ENCODE measurements around the gene CSRNP3. TPM values are rescaled to one million over a fixed set of nuclear protein-coding genes. Genes with fewer than 3 reads are reported as not detected.

The CSRNP3 gene
- total and polyA plus RNA-seq, 2 donors (not counting 1 experiment from before 2014, with no cell fraction given): not detected

DNA sequence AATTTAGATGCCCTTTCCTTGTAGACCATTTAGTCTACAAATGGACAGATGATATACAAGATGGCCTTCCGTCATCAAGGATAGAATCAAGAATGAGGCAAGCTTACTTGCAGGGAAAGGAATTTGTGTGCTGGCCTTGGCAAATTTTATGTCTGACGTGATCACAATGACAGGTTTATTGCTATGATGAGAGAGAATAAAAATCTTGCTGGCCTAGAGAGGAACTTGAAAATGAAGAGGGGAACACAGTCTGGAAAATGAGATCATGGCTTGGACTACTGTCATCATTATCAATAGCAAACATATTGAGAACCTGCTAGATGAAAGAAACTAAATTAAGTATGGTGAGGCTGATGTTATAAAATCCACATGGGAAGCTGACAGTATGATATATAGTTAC lies 66.0 kb downstream of the CSRNP3 start:
- Histone ChIP-seq H3K79me2 (ENCODE audit: control insufficient read depth, insufficient read depth, low read length) (no peaks in the 10 kb centered on the region), H3K27ac (ENCODE audit: low read length in 2 of 2) (no peak overlapping the region), H2AFZ (ENCODE audit: insufficient read depth, low read depth, low read length, poor library complexity, severe bottlenecking) (no peak overlapping the region), H3K9ac (ENCODE audit: low read length) (no peak overlapping the region), H4K20me1 (ENCODE audit: control insufficient read depth, insufficient read depth, low read length, poor library complexity, severe bottlenecking) (no peaks in the 10 kb centered on the region), H3K27me3 (replicated peaks in 1 of 4; ENCODE audit: control extremely low read depth in 1 of 4, control insufficient read depth in 3 of 4, insufficient read depth in 4 of 4, low read length in 3 of 4) (peaks cover 0 to 3% (median 0%) of the 10 kb centered on the region in 4 experiments), H3K4me2 (replicated peaks; ENCODE audit: low read depth, low read length, poor library complexity, severe bottlenecking) (no peak overlapping the region), H3K4me3 (ENCODE audit: control extremely low read depth in 1 of 5, extremely low read depth in 1 of 5, insufficient read depth in 1 of 5, low read depth in 2 of 5, low read length in 4 of 5) (no peak overlapping the region), H3K36me3 (replicated peaks in 1 of 2; ENCODE audit: control extremely low read depth in 1 of 2, control insufficient read depth in 1 of 2, extremely low read depth in 1 of 2, insufficient read depth in 2 of 2, low read length in 1 of 2) (no peaks in the 10 kb centered on the region), H3K9me3 (ENCODE audit: control extremely low read depth in 1 of 3, control insufficient read depth in 2 of 3, insufficient read depth in 1 of 3, low read length in 2 of 3) (no peaks in the 10 kb centered on the region), H3K4me1 (ENCODE audit: control insufficient read depth in 2 of 2, insufficient read depth in 2 of 2, low read length in 2 of 2) (peaks cover 0 to 8% of the 10 kb centered on the region in 2 donors)
- ATAC-seq (ENCODE audit: low read depth) (no peak), DNase-seq (no peak)
- intact Hi-C loops (cut with micrococcal nuclease): no loop called here
- Mint-ChIP-seq H3K27me3 (no peaks in the 10 kb centered on the region), H3K9me3 (ENCODE audit: insufficient read depth) (no peaks in the 10 kb centered on the region), H3K4me3 (no peak overlapping the region), H3K4me1 (peaks cover 14% of the 10 kb centered on the region), H3K27ac (no peak overlapping the region)
- ChIA-PET POLR2A (no interaction called here), CTCF (no interaction called here)
- 92% methylated on average over 2 of the region's 2 CpGs for WGBS (ENCODE audit: insufficient coverage)
- TF ChIP-seq, protein P1, sequence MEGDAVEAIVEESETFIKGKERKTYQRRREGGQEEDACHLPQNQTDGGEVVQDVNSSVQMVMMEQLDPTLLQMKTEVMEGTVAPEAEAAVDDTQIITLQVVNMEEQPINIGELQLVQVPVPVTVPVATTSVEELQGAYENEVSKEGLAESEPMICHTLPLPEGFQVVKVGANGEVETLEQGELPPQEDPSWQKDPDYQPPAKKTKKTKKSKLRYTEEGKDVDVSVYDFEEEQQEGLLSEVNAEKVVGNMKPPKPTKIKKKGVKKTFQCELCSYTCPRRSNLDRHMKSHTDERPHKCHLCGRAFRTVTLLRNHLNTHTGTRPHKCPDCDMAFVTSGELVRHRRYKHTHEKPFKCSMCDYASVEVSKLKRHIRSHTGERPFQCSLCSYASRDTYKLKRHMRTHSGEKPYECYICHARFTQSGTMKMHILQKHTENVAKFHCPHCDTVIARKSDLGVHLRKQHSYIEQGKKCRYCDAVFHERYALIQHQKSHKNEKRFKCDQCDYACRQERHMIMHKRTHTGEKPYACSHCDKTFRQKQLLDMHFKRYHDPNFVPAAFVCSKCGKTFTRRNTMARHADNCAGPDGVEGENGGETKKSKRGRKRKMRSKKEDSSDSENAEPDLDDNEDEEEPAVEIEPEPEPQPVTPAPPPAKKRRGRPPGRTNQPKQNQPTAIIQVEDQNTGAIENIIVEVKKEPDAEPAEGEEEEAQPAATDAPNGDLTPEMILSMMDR (IDR thresholded peaks at IDR 0.05): no peak
- TF ChIP-seq EZH2 (IDR thresholded peaks at IDR 0.05; ENCODE audit: borderline replicate concordance, insufficient read depth, low read depth, low read length, poor library complexity, severe bottlenecking): no peak

DNA sequence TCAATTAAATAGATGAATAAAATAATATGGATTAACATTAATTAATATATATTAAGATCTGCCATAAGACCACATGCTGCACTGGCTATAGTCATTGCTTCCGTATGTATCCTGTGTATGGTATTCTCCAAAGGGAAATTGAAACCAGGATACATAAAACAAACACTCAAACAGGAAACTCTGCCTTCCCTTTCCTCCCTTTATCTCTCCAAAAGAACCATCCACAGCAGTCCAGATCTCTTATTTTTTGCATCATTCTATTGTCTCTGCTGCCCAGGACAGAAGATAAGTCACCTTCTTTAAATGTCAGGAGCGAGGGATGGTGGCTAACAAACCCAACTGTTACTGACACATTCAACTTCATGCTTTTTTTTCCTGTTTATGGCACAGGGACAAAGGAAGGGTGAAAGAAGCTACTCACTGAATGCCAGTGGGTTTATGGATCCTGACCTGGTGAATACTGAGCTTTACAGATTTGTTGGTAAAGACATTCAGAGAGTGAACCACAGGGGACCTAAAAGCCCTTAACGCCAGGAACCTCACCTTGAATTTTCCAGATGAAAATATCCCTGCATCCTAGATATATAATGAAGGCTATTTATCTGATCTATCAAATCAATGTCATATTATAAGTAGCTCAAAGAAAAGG lies 67.5 kb downstream of the CSRNP3 start:
- Mint-ChIP-seq H3K4me1 (peaks cover 14% of the 10 kb centered on the region), H3K9me3 (ENCODE audit: insufficient read depth) (no peaks in the 10 kb centered on the region), H3K4me3 (no peak overlapping the region), H3K27me3 (no peaks in the 10 kb centered on the region), H3K27ac (no peak overlapping the region)
- ChIA-PET POLR2A (no interaction called here), CTCF (interaction anchor here (0.7 kb wide), 1 partner anchor 23 kb away, joined by 4 read pairs; no protein-coding TSS in a partner anchor)
- H3K4me1 ChIP-seq (ENCODE audit: control insufficient read depth in 2 of 2, insufficient read depth in 2 of 2, low read length in 2 of 2): peaks cover 0 to 8% of the 10 kb centered on the region in 2 donors
- no peaks in the 10 kb centered on the region for H3K9me3 ChIP-seq (ENCODE audit: control extremely low read depth in 1 of 3, control insufficient read depth in 2 of 3, insufficient read depth in 1 of 3, low read length in 2 of 3)
- no peaks in the 10 kb centered on the region for H3K79me2 ChIP-seq (ENCODE audit: control insufficient read depth, insufficient read depth, low read length)
- H3K4me3 ChIP-seq (ENCODE audit: control extremely low read depth in 1 of 5, extremely low read depth in 1 of 5, insufficient read depth in 1 of 5, low read depth in 2 of 5, low read length in 4 of 5): no peak overlapping the region
- intact Hi-C loops (cut with micrococcal nuclease): no loop called here
- no peak overlapping the region for H3K4me2 ChIP-seq (replicated peaks; ENCODE audit: low read depth, low read length, poor library complexity, severe bottlenecking)
- WGBS (ENCODE audit: insufficient coverage): no CpG with 5 or more reads among the region's 3 CpGs
- H2AFZ ChIP-seq (ENCODE audit: insufficient read depth, low read depth, low read length, poor library complexity, severe bottlenecking): no peak overlapping the region
- TF ChIP-seq, protein P1 (IDR thresholded peaks at IDR 0.05): no peak
- TF ChIP-seq EZH2 (IDR thresholded peaks at IDR 0.05; ENCODE audit: borderline replicate concordance, insufficient read depth, low read depth, low read length, poor library complexity, severe bottlenecking): no peak
- DNase-seq (no peak), ATAC-seq (ENCODE audit: low read depth) (no peak)
- no peak overlapping the region for H3K27ac ChIP-seq (ENCODE audit: low read length in 2 of 2)
- H3K27me3 ChIP-seq (replicated peaks in 1 of 4; ENCODE audit: control extremely low read depth in 1 of 4, control insufficient read depth in 3 of 4, insufficient read depth in 4 of 4, low read length in 3 of 4): peaks cover 0 to 3% (median 0%) of the 10 kb centered on the region in 4 experiments
- no peaks in the 10 kb centered on the region for H3K36me3 ChIP-seq (replicated peaks in 1 of 2; ENCODE audit: control extremely low read depth in 1 of 2, control insufficient read depth in 1 of 2, extremely low read depth in 1 of 2, insufficient read depth in 2 of 2, low read length in 1 of 2)
- H4K20me1 ChIP-seq (ENCODE audit: control insufficient read depth, insufficient read depth, low read length, poor library complexity, severe bottlenecking): no peaks in the 10 kb centered on the region
- no peak overlapping the region for H3K9ac ChIP-seq (ENCODE audit: low read length)
